ENCODE data around the gene CEBPB. TPM values are rescaled to one million over a fixed set of nuclear protein-coding genes. Genes with fewer than 3 reads are reported as not detected.

Gene CEBPB
- 7.1 and 29.0 TPM in 2 replicates for total RNA-seq

DNA sequence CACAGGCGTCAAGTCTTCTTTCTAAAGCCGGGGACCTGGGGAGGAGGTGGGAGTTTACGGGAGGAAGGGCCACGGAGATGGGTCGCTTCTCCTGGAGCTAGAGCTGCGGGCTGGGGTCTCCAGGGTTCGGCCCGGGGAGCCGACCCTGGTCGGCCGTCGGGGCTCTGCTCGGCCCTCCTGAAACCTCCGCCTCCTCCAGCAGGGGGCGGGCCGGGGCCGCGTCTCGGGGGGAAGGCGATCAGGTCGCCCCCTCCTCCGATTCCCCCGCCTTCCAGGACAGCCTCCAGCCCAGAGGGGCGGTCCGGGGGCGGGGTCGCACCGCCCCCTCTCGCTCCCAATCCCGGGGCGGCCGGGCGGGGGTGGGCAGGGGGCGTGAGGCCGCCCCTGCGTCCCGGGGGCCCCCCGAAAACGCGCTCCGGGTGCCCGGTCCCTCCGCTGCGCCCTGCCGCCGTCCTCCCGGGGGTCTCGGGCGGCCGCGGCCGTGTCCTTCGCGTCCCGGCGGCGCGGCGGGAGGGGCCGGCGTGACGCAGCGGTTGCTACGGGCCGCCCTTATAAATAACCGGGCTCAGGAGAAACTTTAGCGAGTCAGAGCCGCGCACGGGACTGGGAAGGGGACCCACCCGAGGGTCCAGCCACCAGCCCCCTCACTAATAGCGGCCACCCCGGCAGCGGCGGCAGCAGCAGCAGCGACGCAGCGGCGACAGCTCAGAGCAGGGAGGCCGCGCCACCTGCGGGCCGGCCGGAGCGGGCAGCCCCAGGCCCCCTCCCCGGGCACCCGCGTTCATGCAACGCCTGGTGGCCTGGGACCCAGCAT, at the start of gene CEBPB:
CEBPB (plus strand) TSS at position 580 of the 814 bp plus-strand sequence; CDS start at position 784, 204 bp downstream.

DNA sequence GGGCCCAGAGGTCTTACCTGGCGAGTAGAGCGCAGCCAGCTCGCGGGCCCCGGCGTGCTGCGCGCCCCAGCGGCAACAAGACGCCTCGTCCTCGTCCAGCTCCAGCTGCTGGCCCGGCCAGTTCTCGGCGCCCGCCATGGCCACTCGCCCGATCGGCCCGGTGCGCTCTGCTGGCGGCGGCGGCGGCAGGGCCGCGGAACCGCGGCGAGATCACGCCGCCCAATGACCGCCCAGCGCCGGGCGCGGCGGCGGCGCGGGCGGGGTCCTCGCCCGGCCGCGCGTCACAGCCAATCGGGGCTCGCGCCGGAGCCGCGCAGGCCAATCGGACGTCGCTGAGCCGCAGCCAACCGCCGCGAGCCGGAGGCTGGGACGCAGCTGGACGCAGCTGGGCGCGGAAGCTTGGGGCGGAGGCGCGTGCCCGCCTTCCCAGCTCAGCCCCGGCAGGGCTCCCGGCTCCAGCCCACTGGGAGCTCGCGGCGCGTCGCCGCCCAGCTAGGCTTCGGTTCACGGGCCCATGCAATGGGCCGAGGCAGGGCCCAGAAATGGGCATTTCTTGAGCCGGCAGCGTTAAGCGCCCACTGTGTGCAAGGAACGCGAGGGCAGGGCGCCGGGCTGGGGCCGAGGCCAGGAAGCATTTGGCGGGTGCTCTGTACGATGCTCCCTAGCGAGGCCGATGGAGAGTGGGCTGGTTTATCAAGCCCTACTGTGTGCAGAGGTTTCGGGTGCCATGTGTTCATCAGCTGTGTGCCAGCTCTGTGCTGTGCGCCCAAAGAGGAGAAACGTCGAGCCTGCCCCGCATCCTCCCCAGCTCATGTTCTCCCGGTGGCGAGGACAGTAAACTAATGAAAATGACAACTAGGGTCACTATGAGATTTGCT, 36.9 kb upstream of the CEBPB start, which contains the start of gene PEDS1:
PEDS1 (minus strand) TSS at position 224 of the 878 bp plus-strand sequence; CDS start at position 138, 86 bp downstream.

Other genes with a start within 250 kb of the CEBPB start
- 0.46 and 1.6 TPM in 2 replicates for gene SNAI1, start 207.8 kb upstream of the CEBPB start, total RNA-seq
- 30.2 and 34.1 TPM in 2 replicates for gene UBE2V1, start 77.7 kb upstream of the CEBPB start, total RNA-seq
- gene PEDS1, start 37.1 kb upstream of the CEBPB start, total RNA-seq = 15.3 and 31.2 TPM in 2 replicates